Gastroesophageal sphincter (tissue), 3 donors: Measurements from ENCODE around the gene TMPRSS4.

Experiments used
- CTCF ChIP-seq, 4 experiments: fragments of 200-600 bp in 2 of 4; fragments of 450-650 bp in 2 of 4; sonication (generic) in 1 of 4; IDR thresholded peaks; one replicate each; pipeline ENCODE4 v1.5.1; 2017 to 2019; ENCODE audit warnings: antibody characterized with exemption in 4 of 4, mild to moderate bottlenecking in 2 of 4, moderate library complexity in 2 of 4
- EP300 ChIP-seq: sonication (generic); formaldehyde crosslinking; IDR thresholded peaks from one replicate; pipeline ENCODE4 v1.6.1; 2017; ENCODE audit warnings: antibody characterized with exemption, mild to moderate bottlenecking
- POLR2A ChIP-seq, 2 donors: fragments of 450-650 bp; IDR thresholded peaks; one replicate each; pipeline ENCODE4 v1.6.1; 2017; ENCODE audit warnings: antibody characterized with exemption in 2 of 2, mild to moderate bottlenecking in 2 of 2, moderate library complexity in 1 of 2
- POLR2AphosphoS5 ChIP-seq: sonication (generic); formaldehyde crosslinking; IDR thresholded peaks from one replicate; pipeline ENCODE4 v1.6.1; 2017; ENCODE audit warnings: antibody characterized with exemption

- no peak for TF ChIP-seq CTCF (IDR thresholded peaks at IDR 0.05)
- TF ChIP-seq POLR2AphosphoS5: no peak
- no peak for TF ChIP-seq POLR2A (IDR thresholded peaks at IDR 0.05)
- no peak for TF ChIP-seq EP300
Measured at GRCh38 chr11:118073554-118073953, 3.3 kb upstream of the TMPRSS4 start.
